Measurements from ENCODE around the gene EIF6.
A peak's percentile ranks its signal among the peaks of the same experiment; 100 is the strongest.

Gene EIF6

DNA sequence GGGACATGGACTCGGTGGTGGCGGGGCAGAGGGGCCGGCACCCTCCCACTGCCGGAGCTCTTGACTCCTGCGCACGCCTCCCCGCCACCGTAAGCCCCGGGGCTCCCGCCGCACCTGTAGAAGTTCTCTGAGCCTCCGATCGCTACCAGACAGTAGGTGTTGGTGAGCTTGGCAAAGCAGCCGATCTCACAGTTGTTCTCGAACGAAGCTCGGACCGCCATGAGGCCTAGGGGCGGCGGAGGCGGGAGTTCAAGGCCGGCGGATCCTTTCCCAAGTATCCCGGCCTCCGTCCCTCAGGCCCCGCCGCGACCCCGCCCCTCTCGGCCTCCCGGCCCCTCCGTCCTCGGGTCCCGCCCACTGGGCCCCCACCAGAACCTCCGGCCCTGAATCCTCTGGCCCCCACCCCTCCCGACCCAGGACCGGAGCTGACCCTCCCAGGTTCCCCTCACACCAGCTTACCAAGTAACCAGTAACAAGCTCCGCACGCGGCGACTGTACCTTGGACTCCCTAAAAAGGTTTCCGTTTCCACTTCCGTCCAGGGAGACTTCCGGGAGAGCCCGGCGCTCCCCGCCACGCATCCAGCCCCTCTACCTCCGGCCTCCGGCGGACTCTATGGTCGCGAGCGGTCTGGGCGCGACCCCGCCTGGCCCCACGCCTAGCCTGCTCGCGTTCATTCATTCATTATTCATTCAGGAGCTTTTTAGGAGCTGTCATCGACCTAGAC, at the start of gene EIF6:
TSS of gene EIF6 (minus strand) at position 506 of the 725 bp plus-strand sequence. CDS start at position 221, 285 bp downstream.
- peak within 1 kb of the TSS; percentile 83 for H3K4me3 ChIP-seq (ENCODE audit: low read depth, low read length)
- no peak for TF ChIP-seq CTCF (IDR thresholded peaks at IDR 0.05; ENCODE audit: low read depth, low read length, missing control alignments)
- DNase-seq (ENCODE audit: low read depth) = peak; percentile 78

GRCh38 chr20:35333606-35334005, 49.0 kb upstream of the EIF6 start:
- no peak for TF ChIP-seq CTCF (IDR thresholded peaks at IDR 0.05; ENCODE audit: low read depth, low read length, missing control alignments)
- no peak for DNase-seq (ENCODE audit: low read depth)
- H3K4me3 ChIP-seq (ENCODE audit: low read depth, low read length) = no peak overlapping the region

- DNase-seq (ENCODE audit: low read depth) = no peak
- TF ChIP-seq CTCF (IDR thresholded peaks at IDR 0.05; ENCODE audit: low read depth, low read length, missing control alignments) = no peak
- no peak overlapping the region for H3K4me3 ChIP-seq (ENCODE audit: low read depth, low read length)
Observed at GRCh38 chr20:35332540-35333200, 48.1 kb upstream of the EIF6 start.

- peak; percentile 21 for DNase-seq (ENCODE audit: low read depth)
- no peak overlapping the region for H3K4me3 ChIP-seq (ENCODE audit: low read depth, low read length)
- peak; percentile 75 for TF ChIP-seq CTCF (IDR thresholded peaks at IDR 0.05; ENCODE audit: low read depth, low read length, missing control alignments)
Observed at GRCh38 chr20:35329435-35330139, 45.0 kb upstream of the EIF6 start.

DNA sequence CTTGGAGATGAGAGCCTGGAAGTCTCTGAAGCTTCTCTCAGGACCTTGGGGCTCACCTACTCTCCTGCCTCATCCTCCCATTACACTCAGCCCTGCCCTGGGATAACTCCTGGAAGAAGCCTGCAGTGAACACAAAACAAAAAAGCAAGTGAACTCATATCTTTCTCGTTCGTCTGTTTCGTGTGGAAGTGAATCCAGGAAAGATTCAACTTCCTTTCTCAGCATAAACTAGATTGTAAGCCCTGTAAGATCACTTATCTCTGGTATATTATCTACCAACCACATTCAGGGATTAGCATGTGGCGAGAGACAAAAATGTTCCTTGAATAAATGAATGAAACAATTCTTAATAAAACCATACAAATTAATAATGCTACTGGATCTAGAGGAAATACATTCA, 44.1 kb upstream of the EIF6 start:
- H3K4me3 ChIP-seq (ENCODE audit: low read depth, low read length) = no peak overlapping the region
- DNase-seq (ENCODE audit: low read depth) = no peak
- no peak for TF ChIP-seq CTCF (IDR thresholded peaks at IDR 0.05; ENCODE audit: low read depth, low read length, missing control alignments)

DNA sequence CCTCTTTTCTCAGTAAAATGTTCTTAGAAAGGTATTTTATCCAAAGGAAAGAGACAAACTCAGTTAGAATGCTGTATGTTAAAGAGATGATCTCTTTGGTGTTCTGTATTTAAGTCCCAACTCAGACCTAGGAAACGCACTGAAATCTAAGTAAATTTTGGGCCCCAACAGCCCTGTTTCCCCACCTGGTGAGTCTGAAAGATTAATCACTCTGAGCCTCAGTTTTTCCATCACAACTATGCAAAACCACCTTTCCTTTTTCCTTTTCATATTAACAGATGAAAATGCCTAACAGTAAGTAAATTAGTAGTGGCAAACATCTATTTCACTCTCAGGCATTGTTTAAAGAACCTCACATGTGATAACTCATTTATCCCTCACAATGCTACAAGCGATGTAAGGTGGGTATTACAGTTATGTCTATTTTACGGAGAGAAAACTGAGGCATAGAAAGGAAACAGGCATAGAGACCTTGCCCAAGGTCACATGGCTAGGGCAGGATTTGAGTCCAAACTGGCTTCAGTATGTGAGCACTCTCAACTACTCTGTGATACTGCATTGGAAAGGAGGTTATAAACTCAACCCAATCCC, 43.6 kb upstream of the EIF6 start:
- no peak for TF ChIP-seq CTCF (IDR thresholded peaks at IDR 0.05; ENCODE audit: low read depth, low read length, missing control alignments)
- no peak for DNase-seq (ENCODE audit: low read depth)
- no peak overlapping the region for H3K4me3 ChIP-seq (ENCODE audit: low read depth, low read length)

Measured in GM12864 (cell line).